HepG2 (cell line): Measurements from ENCODE around the gene COPS4. TPM values are rescaled to one million over a fixed set of nuclear protein-coding genes. Genes with fewer than 3 reads are reported as not detected.

Experiments used
- JUN ChIP-seq: sonication (generic); formaldehyde crosslinking; IDR thresholded peaks from 2 replicates; pipeline ENCODE4 v1.4.0; 2020; ENCODE audit warnings: mild to moderate bottlenecking, missing genetic modification reagents
- KIAA2018 ChIP-seq: sonication (generic); formaldehyde crosslinking; IDR thresholded peaks from 2 replicates; pipeline ENCODE4 v1.5.0; 2020; ENCODE audit warnings: mild to moderate bottlenecking, missing genetic modification reagents, borderline replicate concordance
- MBD4 ChIP-seq: IDR thresholded peaks from 2 replicates; pipeline ENCODE4 v1.6.1; 2012; ENCODE audit warnings: low read length, inconsistent platforms, borderline replicate concordance
- RAD51 ChIP-seq: fragments of 450-650 bp; IDR thresholded peaks from 2 replicates; pipeline ENCODE4 v1.6.1; 2016; ENCODE audit warnings: borderline replicate concordance
- ZBTB10 ChIP-seq: sonication (generic); formaldehyde crosslinking; IDR thresholded peaks from 2 replicates; pipeline ENCODE4 v1.4.0; 2020; ENCODE audit warnings: missing genetic modification reagents, borderline replicate concordance
- ZNF382 ChIP-seq: sonication (generic); formaldehyde crosslinking; IDR thresholded peaks from 2 replicates; pipeline ENCODE4 v1.5.0; 2020; ENCODE audit warnings: missing genetic modification reagents, mild to moderate bottlenecking, borderline replicate concordance
- ZNF503 ChIP-seq: sonication (generic); formaldehyde crosslinking; IDR thresholded peaks from 2 replicates; pipeline ENCODE4 v1.4.0; 2020; ENCODE audit warnings: missing genetic modification reagents
- ZNF512 ChIP-seq: sonication (generic); formaldehyde crosslinking; IDR thresholded peaks from 2 replicates; pipeline ENCODE4 v1.4.0; 2020; ENCODE audit warnings: mild to moderate bottlenecking, missing genetic modification reagents
- ZNF841 ChIP-seq: sonication (generic); formaldehyde crosslinking; IDR thresholded peaks from 2 replicates; pipeline ENCODE4 v1.8.1; 2023; ENCODE audit warnings: missing genetic modification reagents, borderline replicate concordance
- polyA plus RNA-seq, 8 experiments: library from polyadenylated mRNA; depleted of rRNA in 3 of 8; stranded (reverse) in 7 of 8; unstranded in 1 of 8; fragments of >200 nt; fragmentation: Illumina TruSeq in 4 of 8; extraction: Trizol in 4 of 8; gene quantifications; 2 replicates each; pipeline versions ENCODE4 v1.2.1 to v1.2.3, GENCODE V29; 2011 to 2016; ENCODE audit warnings: low read depth in 4 of 8, missing spikeins in 1 of 8, mixed read lengths in 1 of 8; ENCODE audit not compliant: insufficient read depth in 1 of 8
- total RNA-seq, 5 experiments: library from RNA; depleted of rRNA; stranded (reverse); fragments of >200 nt; fragmentation: Illumina TruSeq; extraction: Trizol; gene quantifications; 2 replicates each; pipeline ENCODE4 v1.2.3, GENCODE V29; 2016; ENCODE audit warnings: low read depth in 1 of 5

The COPS4 gene
- total and polyA plus RNA-seq, 2 of the 13 experiments (the other 11 are each of a cell fraction or from before 2014, with no cell fraction given), result 28.8 to 52.5 TPM

GRCh38 chr4:83034630-83035494, at the start of gene COPS4 (continued):
- no peak for TF ChIP-seq KIAA2018 (CRISPR knock-in tag)
- TF ChIP-seq ZNF841 (CRISPR knock-in tag), result no peak
- TF ChIP-seq JUN, result 0 out of 2 replicates have a peak, but pooled peaks have one; percentile 61
- TF ChIP-seq ZBTB10 (CRISPR knock-in tag), result no peak
- TF ChIP-seq ZNF503 (CRISPR knock-in tag), result peak; percentile 68
- no peak for TF ChIP-seq RAD51
- no peak for TF ChIP-seq ZNF512
- TF ChIP-seq ZNF382, result no peak
- TF ChIP-seq MBD4, result no peak; the same call in 1 of the 2 replicates
